ENCODE data around the gene FBXW12. TPM values are rescaled to one million over a fixed set of nuclear protein-coding genes. Genes with fewer than 3 reads are reported as not detected.

Gene FBXW12
- total and polyA plus RNA-seq, 2 donors (not counting 3 experiments of a cell fraction or from before 2014, with no cell fraction given) = not detected

- Histone ChIP-seq H3K36me3 (ENCODE audit: control insufficient read depth in 2 of 2, extremely low read depth in 1 of 2, insufficient read depth in 2 of 2, low read length in 2 of 2) (no peaks in the 10 kb centered on the region), H4K20me1 (replicated peaks; ENCODE audit: control insufficient read depth, extremely low read depth, insufficient read depth, low read length) (no peaks in the 10 kb centered on the region), H3K4me2 (ENCODE audit: insufficient read depth, low read length) (no peak overlapping the region), H3K27me3 (ENCODE audit: control insufficient read depth in 2 of 2, insufficient read depth in 2 of 2, low read length in 2 of 2) (no peaks in the 10 kb centered on the region), H3K27ac (ENCODE audit: insufficient read depth, low read depth, low read length) (no peak overlapping the region), H2AFZ (ENCODE audit: low read depth, low read length) (no peak overlapping the region), H3K9me3 (replicated peaks; ENCODE audit: control insufficient read depth, insufficient read depth, low read length) (no peaks in the 10 kb centered on the region), H3K9ac (replicated peaks; ENCODE audit: extremely low read depth, insufficient read depth, low read length) (no peak overlapping the region), H3K79me2 (ENCODE audit: control insufficient read depth, insufficient read depth, low read length) (no peaks in the 10 kb centered on the region), H3K4me1 (ENCODE audit: control insufficient read depth, extremely low read depth, insufficient read depth, low read length) (peaks cover 10% of the 10 kb centered on the region), H3K4me3 (replicated peaks in 1 of 3; ENCODE audit: insufficient read depth in 1 of 3, low read depth in 1 of 3, low read length in 3 of 3) (no peak overlapping the region), H3K9me1 (replicated peaks; ENCODE audit: control insufficient read depth, extremely low read depth, insufficient read depth, low read length) (no peaks in the 10 kb centered on the region)
- TF ChIP-seq FOS (IDR thresholded peaks at IDR 0.05; ENCODE audit: borderline replicate concordance, insufficient read depth, low read length) = no peak
- no peak for TF ChIP-seq MYC (IDR thresholded peaks at IDR 0.05; ENCODE audit: low read depth, low read length)
- TF ChIP-seq POLR2A (IDR thresholded peaks at IDR 0.05; ENCODE audit: low read depth, low read length) = no peak
- TF ChIP-seq JUN (IDR thresholded peaks at IDR 0.05; ENCODE audit: borderline replicate concordance, insufficient read depth, insufficient read length, low read depth) = no peak
- no peak for TF ChIP-seq EZH2 (IDR thresholded peaks at IDR 0.05; ENCODE audit: borderline replicate concordance, low read depth, low read length, severe bottlenecking)
- no peak for TF ChIP-seq CTCF (IDR thresholded peaks at IDR 0.05; ENCODE audit: extremely low read depth in 1 of 2, insufficient read depth in 1 of 2, low read depth in 1 of 2, low read length in 2 of 2)
- no peak for TF ChIP-seq MAX (IDR thresholded peaks at IDR 0.05; ENCODE audit: insufficient read depth, insufficient read length)
- TF ChIP-seq GATA2 (IDR thresholded peaks at IDR 0.05; ENCODE audit: insufficient read depth, insufficient read length, low read depth, low read length) = no peak
- no peak for TF ChIP-seq POLR2AphosphoS5 (IDR thresholded peaks at IDR 0.05; ENCODE audit: insufficient read depth, low read depth, low read length)
- DNase-seq (ENCODE audit: low read depth, low spot score) (no peak), FAIRE-seq (no peak)
- ChIA-PET CTCF (interaction anchor here (1.8 to 2.6 kb wide), 2 partner anchors 9 to 26 kb away, joined by 6 to 25 read pairs; no protein-coding TSS in a partner anchor), POLR2A (no interaction called here)
- intact Hi-C loops (cut with micrococcal nuclease) = no loop called here
- dilution Hi-C loops (cut with MboI; ENCODE audit: extremely low pct_ligation_motif_present, low sequenced_read_pairs) = no loop called here
- no TSS peak for BruUV-seq (replicated peaks)
These were observed 54.4 kb downstream of the FBXW12 start for GRCh38 chr3:48426401-48426909.
